Activated CD8-positive, alpha-beta memory T cell treated with anti-CD3 and anti-CD28 coated beads, Interleukin-2, amount 10 ng/mL, durations not matched to agents 7 days and 5 days (primary cell): Measurements from ENCODE around the gene ASS1. TPM values are rescaled to one million over a fixed set of nuclear protein-coding genes. Genes with fewer than 3 reads are reported as not detected.

ENCODE experiments used
- ATAC-seq: fragments of 150-1000 bp; cut with Tn5 transposase; one replicate; pipeline ENCODE4 v1.10.0; 2021; ENCODE audit warnings: moderate library complexity
- CTCF ChIA-PET: fragments of 350-600 bp; sonication (Branson Sonifier 250); formaldehyde crosslinking; loops from one replicate; lab custom pipeline; 2021; ENCODE audit warnings: antibody characterized with exemption; lab: Charles Lee
- DNase-seq: peaks from one replicate; pipeline ENCODE4 v3.0.0-alpha.2; 2020
- H3K27ac Mint-ChIP-seq: one replicate; pipeline ENCODE4 v1.8.0; 2021; ENCODE audit warnings: mild to moderate bottlenecking, mixed read lengths
- H3K27me3 Mint-ChIP-seq: one replicate; pipeline ENCODE4 v1.8.0; 2021; ENCODE audit warnings: mixed read lengths
- H3K36me3 Mint-ChIP-seq: one replicate; pipeline ENCODE4 v1.8.0; 2021; ENCODE audit warnings: mild to moderate bottlenecking, mixed read lengths
- H3K4me1 Mint-ChIP-seq: one replicate; pipeline ENCODE4 v1.8.0; 2021; ENCODE audit warnings: mixed read lengths
- H3K4me3 Mint-ChIP-seq: one replicate; pipeline ENCODE4 v1.8.0; 2021; ENCODE audit warnings: mild to moderate bottlenecking, moderate library complexity, mixed read lengths
- H3K9me3 Mint-ChIP-seq: one replicate; pipeline ENCODE4 v1.8.0; 2022; ENCODE audit warnings: low read depth, mixed read lengths
- total RNA-seq, 2 experiments: library from RNA; stranded (reverse); gene quantifications; one replicate each; pipeline ENCODE4 v1.2.3, GENCODE V29; 2021

ASS1 gene
- total RNA-seq, 2 experiments from 2014 or later: 5.3 to 11.1 TPM

GRCh38 chr9:130541533-130541932 lies 96.8 kb downstream of the ASS1 start:
- Mint-ChIP-seq H3K9me3 (no peaks in the 10 kb centered on the region), H3K4me1 (peaks cover 10% of the 10 kb centered on the region), H3K4me3 (no peak overlapping the region), H3K36me3 (no peaks in the 10 kb centered on the region), H3K27ac (no peak overlapping the region), H3K27me3 (peaks cover 42% of the 10 kb centered on the region)
- CTCF ChIA-PET: interaction anchor here (0.7 kb wide), 1 partner anchor 265 kb away, joined by 4 read pairs; no protein-coding TSS in a partner anchor
- ATAC-seq: no peak
- DNase-seq: no peak

DNA sequence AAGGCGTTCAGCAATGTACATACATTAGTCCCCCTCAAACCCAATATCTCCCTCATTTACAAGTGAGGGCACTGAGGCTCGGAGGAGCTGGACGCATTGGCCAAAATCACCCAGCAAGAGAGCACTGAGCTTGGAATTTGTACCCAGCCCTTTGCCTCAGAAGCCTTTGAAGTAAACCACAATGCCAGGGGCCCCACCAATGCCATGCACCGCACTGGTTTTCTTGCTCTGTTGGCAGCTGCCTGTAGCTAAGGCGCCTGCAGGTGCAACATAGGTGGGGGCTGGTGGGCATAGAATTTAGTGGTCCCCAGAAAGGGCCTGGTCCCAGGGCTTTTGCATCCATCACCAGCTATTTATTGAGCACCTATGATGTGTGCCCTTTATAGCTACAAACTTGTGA lies 97.3 kb downstream of the ASS1 start:
- H3K36me3 Mint-ChIP-seq: no peaks in the 10 kb centered on the region
- no peak overlapping the region for H3K4me3 Mint-ChIP-seq
- no peaks in the 10 kb centered on the region for H3K9me3 Mint-ChIP-seq
- CTCF ChIA-PET: interaction anchor here (0.7 kb wide), 1 partner anchor 264 kb away, joined by 4 read pairs; no protein-coding TSS in a partner anchor
- no peak for DNase-seq
- H3K27ac Mint-ChIP-seq: no peak overlapping the region
- peaks cover 37% of the 10 kb centered on the region for H3K27me3 Mint-ChIP-seq
- ATAC-seq: no peak
- H3K4me1 Mint-ChIP-seq: peaks cover 8% of the 10 kb centered on the region

- H3K27me3 Mint-ChIP-seq: peaks cover 31% of the 10 kb centered on the region
- CTCF ChIA-PET: no interaction called here
- no peaks in the 10 kb centered on the region for H3K9me3 Mint-ChIP-seq
- H3K36me3 Mint-ChIP-seq: no peaks in the 10 kb centered on the region
- no peak overlapping the region for H3K4me3 Mint-ChIP-seq
- no peak for DNase-seq
- no peak for ATAC-seq
- no peak overlapping the region for H3K27ac Mint-ChIP-seq
- H3K4me1 Mint-ChIP-seq: peaks cover 5% of the 10 kb centered on the region
These were observed 97.9 kb downstream of the ASS1 start for GRCh38 chr9:130542457-130543228.

DNA sequence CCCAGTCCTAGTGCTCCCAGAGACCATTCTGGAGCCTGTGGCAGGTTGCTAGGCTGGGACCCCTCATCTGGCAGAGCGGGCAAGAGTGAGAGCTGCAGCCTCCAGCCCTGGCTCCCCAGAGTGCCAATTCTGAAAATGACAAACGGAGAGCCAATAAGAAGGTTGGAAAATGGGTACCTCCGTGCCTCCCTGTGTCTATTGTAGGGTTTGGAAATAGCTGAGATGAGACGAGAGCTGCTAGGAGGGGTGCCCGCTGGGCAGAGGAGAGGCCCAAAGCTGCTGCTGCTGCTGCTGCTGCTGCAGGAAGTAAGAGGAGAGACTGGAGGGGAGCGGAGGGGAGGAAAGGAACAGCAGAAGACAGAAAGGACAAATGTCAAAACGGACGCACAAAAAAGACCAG lies 98.6 kb downstream of the ASS1 start:
- Mint-ChIP-seq H3K4me3 (no peak overlapping the region), H3K27me3 (peaks cover 24% of the 10 kb centered on the region), H3K4me1 (peaks cover 2% of the 10 kb centered on the region), H3K36me3 (no peaks in the 10 kb centered on the region), H3K9me3 (no peaks in the 10 kb centered on the region), H3K27ac (no peak overlapping the region)
- DNase-seq: no peak
- CTCF ChIA-PET: interaction anchor here (0.6 kb wide), 1 partner anchor 976 kb away, joined by 3 read pairs; no protein-coding TSS in a partner anchor
- ATAC-seq: no peak

- H3K4me1 Mint-ChIP-seq: peaks cover 2% of the 10 kb centered on the region
- peaks cover under 1% of the 10 kb centered on the region for H3K9me3 Mint-ChIP-seq
- no peak overlapping the region for H3K4me3 Mint-ChIP-seq
- DNase-seq: no peak
- no peak overlapping the region for H3K27ac Mint-ChIP-seq
- peaks cover 19% of the 10 kb centered on the region for H3K27me3 Mint-ChIP-seq
- no peaks in the 10 kb centered on the region for H3K36me3 Mint-ChIP-seq
- no peak for ATAC-seq
- CTCF ChIA-PET: interaction anchor here (0.6 kb wide), 1 partner anchor 977 kb away, joined by 3 read pairs; no protein-coding TSS in a partner anchor
These were observed 99.1 kb downstream of the ASS1 start for GRCh38 chr9:130543859-130544258.

- Mint-ChIP-seq H3K9me3 (peaks cover 5% of the 10 kb centered on the region), H3K27me3 (peaks cover 16% of the 10 kb centered on the region), H3K4me3 (no peak overlapping the region), H3K27ac (no peak overlapping the region), H3K4me1 (peaks cover 2% of the 10 kb centered on the region), H3K36me3 (no peaks in the 10 kb centered on the region)
- CTCF ChIA-PET: no interaction called here
- ATAC-seq: no peak
- no peak for DNase-seq
These were observed 99.6 kb downstream of the ASS1 start for GRCh38 chr9:130544364-130544763.

- ATAC-seq (no peak), DNase-seq (no peak)
- Mint-ChIP-seq H3K4me1 (no peaks in the 10 kb centered on the region), H3K27me3 (no peaks in the 10 kb centered on the region), H3K27ac (no peak overlapping the region), H3K9me3 (peaks cover 7% of the 10 kb centered on the region), H3K4me3 (no peak overlapping the region), H3K36me3 (no peaks in the 10 kb centered on the region)
- CTCF ChIA-PET: no interaction called here
These were observed 103.3 kb downstream of the ASS1 start for GRCh38 chr9:130548103-130548502.

GRCh38 chr9:130549093-130549735 lies 104.5 kb downstream of the ASS1 start:
- CTCF ChIA-PET: no interaction called here
- Mint-ChIP-seq H3K36me3 (no peaks in the 10 kb centered on the region), H3K27me3 (no peaks in the 10 kb centered on the region), H3K4me3 (no peak overlapping the region), H3K4me1 (no peaks in the 10 kb centered on the region), H3K9me3 (peaks cover 7% of the 10 kb centered on the region), H3K27ac (no peak overlapping the region)
- DNase-seq: no peak
- no peak for ATAC-seq

Other genes with a start within 250 kb of the ASS1 start
- gene HMCN2, start 179.2 kb upstream of the ASS1 start, total RNA-seq: not detected
- gene FUBP3, start 134.6 kb downstream of the ASS1 start, total RNA-seq: 10 to 100 TPM; 37.8 to 46.0 TPM
- under 1 TPM; 0.14 to 0.15 TPM for gene PRDM12, start 219.6 kb downstream of the ASS1 start, total RNA-seq
- 10 to 100 TPM; 69.9 to 81.3 TPM for gene EXOSC2, start 248.8 kb downstream of the ASS1 start, total RNA-seq